Liver (tissue), 2 donors: ENCODE results near the gene TRDMT1.

Experiments used
- TF ChIP-seq, protein P1 (sequence below): fragments of 150-350 bp; IDR thresholded peaks from 2 replicates; pipeline ENCODE4 v1.5.1; 2017; ENCODE audit warnings: improper control_type of control experiment, low read depth, low read length; ENCODE audit not compliant: missing input control
- TF ChIP-seq, protein P2 (sequence below): IDR thresholded peaks from 2 replicates; pipeline ENCODE4 v1.6.1; 2016; ENCODE audit warnings: antibody characterized with exemption, mild to moderate bottlenecking
- TF ChIP-seq, protein P3 (sequence below): IDR thresholded peaks from 2 replicates; pipeline ENCODE4 v1.6.1; 2016; ENCODE audit warnings: antibody characterized with exemption
- donor health status: healthy.

DNA sequence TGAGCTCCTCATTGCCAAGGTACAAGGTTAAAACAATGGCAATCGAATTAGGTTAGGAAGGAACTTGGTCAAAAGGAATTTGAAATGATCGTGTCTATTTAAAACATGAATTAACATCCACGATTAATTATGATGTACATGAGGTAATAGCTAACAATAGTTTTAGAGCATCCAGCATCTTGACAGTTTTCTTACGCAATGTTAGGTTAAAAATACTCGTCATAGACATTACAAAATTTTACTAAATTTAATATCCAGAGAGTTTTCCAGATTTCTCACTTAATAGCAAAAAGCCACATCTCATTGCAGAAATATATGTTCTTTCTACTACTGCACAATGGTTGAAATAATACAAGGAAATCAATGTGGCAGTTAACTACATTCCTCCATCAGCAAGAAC lies 94.5 kb downstream of the TRDMT1 start:
- TF ChIP-seq, protein P1, sequence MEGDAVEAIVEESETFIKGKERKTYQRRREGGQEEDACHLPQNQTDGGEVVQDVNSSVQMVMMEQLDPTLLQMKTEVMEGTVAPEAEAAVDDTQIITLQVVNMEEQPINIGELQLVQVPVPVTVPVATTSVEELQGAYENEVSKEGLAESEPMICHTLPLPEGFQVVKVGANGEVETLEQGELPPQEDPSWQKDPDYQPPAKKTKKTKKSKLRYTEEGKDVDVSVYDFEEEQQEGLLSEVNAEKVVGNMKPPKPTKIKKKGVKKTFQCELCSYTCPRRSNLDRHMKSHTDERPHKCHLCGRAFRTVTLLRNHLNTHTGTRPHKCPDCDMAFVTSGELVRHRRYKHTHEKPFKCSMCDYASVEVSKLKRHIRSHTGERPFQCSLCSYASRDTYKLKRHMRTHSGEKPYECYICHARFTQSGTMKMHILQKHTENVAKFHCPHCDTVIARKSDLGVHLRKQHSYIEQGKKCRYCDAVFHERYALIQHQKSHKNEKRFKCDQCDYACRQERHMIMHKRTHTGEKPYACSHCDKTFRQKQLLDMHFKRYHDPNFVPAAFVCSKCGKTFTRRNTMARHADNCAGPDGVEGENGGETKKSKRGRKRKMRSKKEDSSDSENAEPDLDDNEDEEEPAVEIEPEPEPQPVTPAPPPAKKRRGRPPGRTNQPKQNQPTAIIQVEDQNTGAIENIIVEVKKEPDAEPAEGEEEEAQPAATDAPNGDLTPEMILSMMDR: no peak
- TF ChIP-seq, protein P2, sequence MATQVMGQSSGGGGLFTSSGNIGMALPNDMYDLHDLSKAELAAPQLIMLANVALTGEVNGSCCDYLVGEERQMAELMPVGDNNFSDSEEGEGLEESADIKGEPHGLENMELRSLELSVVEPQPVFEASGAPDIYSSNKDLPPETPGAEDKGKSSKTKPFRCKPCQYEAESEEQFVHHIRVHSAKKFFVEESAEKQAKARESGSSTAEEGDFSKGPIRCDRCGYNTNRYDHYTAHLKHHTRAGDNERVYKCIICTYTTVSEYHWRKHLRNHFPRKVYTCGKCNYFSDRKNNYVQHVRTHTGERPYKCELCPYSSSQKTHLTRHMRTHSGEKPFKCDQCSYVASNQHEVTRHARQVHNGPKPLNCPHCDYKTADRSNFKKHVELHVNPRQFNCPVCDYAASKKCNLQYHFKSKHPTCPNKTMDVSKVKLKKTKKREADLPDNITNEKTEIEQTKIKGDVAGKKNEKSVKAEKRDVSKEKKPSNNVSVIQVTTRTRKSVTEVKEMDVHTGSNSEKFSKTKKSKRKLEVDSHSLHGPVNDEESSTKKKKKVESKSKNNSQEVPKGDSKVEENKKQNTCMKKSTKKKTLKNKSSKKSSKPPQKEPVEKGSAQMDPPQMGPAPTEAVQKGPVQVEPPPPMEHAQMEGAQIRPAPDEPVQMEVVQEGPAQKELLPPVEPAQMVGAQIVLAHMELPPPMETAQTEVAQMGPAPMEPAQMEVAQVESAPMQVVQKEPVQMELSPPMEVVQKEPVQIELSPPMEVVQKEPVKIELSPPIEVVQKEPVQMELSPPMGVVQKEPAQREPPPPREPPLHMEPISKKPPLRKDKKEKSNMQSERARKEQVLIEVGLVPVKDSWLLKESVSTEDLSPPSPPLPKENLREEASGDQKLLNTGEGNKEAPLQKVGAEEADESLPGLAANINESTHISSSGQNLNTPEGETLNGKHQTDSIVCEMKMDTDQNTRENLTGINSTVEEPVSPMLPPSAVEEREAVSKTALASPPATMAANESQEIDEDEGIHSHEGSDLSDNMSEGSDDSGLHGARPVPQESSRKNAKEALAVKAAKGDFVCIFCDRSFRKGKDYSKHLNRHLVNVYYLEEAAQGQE: no peak
- TF ChIP-seq, protein P3, sequence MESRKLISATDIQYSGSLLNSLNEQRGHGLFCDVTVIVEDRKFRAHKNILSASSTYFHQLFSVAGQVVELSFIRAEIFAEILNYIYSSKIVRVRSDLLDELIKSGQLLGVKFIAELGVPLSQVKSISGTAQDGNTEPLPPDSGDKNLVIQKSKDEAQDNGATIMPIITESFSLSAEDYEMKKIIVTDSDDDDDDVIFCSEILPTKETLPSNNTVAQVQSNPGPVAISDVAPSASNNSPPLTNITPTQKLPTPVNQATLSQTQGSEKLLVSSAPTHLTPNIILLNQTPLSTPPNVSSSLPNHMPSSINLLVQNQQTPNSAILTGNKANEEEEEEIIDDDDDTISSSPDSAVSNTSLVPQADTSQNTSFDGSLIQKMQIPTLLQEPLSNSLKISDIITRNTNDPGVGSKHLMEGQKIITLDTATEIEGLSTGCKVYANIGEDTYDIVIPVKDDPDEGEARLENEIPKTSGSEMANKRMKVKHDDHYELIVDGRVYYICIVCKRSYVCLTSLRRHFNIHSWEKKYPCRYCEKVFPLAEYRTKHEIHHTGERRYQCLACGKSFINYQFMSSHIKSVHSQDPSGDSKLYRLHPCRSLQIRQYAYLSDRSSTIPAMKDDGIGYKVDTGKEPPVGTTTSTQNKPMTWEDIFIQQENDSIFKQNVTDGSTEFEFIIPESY: no peak
